Uterus (tissue), 2 donors: ENCODE data around the gene RAD51B.

Source experiments
- CTCF ChIP-seq, 4 experiments: fragments of 200-600 bp in 2 of 4; fragments of 450-650 bp in 2 of 4; sonication (generic) in 2 of 4; IDR thresholded peaks; one replicate each; pipeline ENCODE4 v1.5.1; 2016 to 2019; ENCODE audit warnings: antibody characterized with exemption in 4 of 4, mild to moderate bottlenecking in 2 of 4, moderate library complexity in 1 of 4
- POLR2A ChIP-seq, 2 donors: fragments of 450-650 bp; IDR thresholded peaks; one replicate each; pipeline ENCODE4 v1.6.1; 2016; ENCODE audit warnings: antibody characterized with exemption in 2 of 2, mild to moderate bottlenecking in 1 of 2, moderate library complexity in 1 of 2

GRCh38 chr14:68320495-68320894 is 500.9 kb downstream of the RAD51B start:
- TF ChIP-seq CTCF (IDR thresholded peaks at IDR 0.05) = no peak
- TF ChIP-seq POLR2A (IDR thresholded peaks at IDR 0.05) = no peak
